Activated CD4-positive, CD25-positive, alpha-beta regulatory T cell treated with anti-CD3 and anti-CD28 coated beads, Interleukin-2, amount 50 U/mL, for 24 hours (primary cell): Measurements from ENCODE around the gene LSR.

ENCODE experiments used
- ATAC-seq, 2 donors: fragments of 150-1000 bp; cut with Tn5 transposase; one replicate each; pipeline ENCODE4 v1.10.0; 2021; ENCODE audit warnings: mild to moderate bottlenecking in 1 of 2, moderate library complexity in 1 of 2

The LSR gene

DNA sequence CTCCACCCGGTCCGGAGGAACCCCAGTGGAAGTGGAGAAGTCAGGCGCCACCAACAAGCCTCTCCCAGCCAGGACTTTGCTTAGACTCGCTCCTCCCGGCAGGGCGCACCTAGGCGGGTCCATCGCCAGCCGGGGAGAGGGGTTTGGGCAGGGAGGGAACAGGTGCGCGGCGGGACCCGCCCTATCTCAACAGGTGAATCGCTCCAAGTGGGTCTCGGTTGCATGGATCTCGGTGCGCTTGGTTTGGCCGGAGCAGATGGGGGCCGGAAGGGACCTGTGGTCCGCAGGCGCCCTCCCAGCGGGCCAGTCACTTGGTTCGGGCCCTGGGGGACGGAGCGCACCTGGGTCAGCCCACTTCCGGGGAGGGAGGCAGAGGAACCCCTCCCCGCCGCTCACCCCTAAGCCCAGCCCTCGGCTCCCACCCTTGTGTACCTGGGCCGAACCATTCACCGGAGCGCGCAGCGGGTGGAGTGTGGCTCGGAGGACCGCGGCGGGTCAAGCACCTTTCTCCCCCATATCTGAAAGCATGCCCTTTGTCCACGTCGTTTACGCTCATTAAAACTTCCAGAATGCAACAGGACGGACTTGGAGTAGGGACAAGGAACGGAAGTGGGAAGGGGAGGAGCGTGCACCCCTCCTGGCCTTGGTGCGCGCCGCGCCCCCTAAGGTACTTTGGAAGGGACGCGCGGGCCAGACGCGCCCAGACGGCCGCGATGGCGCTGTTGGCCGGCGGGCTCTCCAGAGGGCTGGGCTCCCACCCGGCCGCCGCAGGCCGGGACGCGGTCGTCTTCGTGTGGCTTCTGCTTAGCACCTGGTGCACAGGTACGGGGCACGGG lies at the start of gene LSR:
Gene LSR, plus strand, starts transcription at position 693 of the 836 bp plus-strand sequence. Its CDS starts 21 bp downstream, at position 714.
- peak; percentile 89 to 92 for ATAC-seq

DNA sequence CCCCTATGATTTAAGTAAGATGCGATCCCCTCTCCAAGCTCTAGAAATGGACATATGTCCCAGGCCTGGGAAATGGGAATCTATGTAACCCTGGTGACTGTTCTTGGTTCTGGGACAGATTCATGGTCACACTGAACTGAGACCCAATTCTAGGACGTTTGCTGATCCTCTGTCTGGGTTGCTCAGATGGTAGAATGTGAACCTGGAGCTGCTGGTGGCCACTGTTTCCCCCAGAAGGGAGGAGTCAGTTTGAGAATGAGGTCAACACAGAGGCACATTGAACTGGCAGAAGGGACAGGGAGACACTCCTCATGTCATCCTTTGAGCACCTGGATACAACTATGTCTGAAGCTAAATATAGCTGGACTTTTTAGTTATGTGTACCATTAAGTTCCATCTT lies 49.3 kb upstream of the LSR start:
- ATAC-seq: no peak

GRCh38 chr19:35202722-35203688 lies 45.8 kb upstream of the LSR start:
- ATAC-seq: peak; percentile 24 to 25

DNA sequence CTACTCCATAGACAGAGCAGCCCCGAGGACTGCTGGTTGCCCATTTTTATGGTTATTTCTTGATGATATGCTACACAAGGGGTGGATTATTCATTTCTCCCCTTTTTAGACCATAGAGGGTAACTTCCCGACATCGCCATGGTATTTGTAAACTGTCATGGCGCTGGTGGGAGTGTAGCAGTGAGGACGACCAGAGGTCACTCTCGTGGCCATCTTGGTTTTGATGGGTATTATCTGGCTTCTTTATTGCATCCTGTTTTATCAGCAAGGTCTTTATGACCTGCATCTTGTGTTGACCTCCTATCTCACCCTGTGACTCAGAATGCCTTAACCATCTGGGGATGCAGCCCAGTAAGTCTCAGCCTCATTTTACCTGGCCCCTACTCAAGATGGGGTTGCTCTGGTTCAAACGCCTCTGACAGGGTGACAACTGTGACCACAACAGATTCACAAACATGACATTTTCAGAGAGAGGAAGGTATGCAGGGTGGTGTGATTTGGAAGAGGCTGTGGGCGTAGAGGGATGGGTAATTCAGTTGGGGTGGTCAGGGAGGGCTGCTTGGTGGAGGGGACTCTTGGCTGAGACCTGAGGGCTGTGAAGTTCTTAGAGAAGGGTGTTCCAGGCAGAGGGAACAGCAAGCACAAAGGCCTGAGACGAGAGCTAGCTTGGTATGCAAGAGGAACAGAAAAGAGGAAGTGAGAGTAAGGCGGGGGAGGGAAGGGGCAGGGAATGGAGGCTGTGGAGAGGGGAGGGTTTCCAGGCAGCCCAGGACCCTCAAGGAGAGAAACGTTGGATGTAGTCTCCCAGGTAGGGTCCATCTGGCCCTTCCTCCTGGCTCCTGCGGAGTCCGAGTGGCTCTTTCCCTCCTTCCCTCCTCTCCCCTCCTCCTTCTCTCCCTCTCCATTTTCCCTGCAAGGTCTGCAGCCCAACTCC lies 43.7 kb upstream of the LSR start:
- peak in 1 of 2 donors; percentile 4 for ATAC-seq

- ATAC-seq: no peak
These were observed 43.0 kb upstream of the LSR start for GRCh38 chr19:35205733-35206323.

- ATAC-seq: peak; percentile 60 to 61
These were observed 42.4 kb upstream of the LSR start for GRCh38 chr19:35206379-35206778.

DNA sequence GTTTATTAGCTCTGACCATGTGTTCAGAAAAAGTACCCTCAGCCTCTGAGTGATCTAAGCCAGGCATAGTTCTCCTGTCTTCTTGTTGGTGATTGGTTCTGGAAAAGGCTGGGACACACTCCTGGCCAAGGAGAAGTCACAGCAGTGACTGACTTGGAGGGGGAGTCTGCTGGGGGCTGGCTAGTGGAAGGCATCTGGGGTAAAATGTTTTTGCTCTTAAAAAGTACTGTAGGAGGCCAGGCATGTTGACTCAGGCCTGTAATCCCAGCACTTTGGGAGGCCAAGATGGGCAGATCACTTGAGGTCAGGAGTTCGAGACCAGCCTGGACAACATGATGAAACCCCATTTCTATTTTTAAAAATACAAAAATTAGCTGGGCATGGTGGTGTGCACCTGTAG lies 41.9 kb upstream of the LSR start:
- ATAC-seq: no peak

GRCh38 chr19:35207391-35207871 lies 41.4 kb upstream of the LSR start:
- no peak for ATAC-seq

DNA sequence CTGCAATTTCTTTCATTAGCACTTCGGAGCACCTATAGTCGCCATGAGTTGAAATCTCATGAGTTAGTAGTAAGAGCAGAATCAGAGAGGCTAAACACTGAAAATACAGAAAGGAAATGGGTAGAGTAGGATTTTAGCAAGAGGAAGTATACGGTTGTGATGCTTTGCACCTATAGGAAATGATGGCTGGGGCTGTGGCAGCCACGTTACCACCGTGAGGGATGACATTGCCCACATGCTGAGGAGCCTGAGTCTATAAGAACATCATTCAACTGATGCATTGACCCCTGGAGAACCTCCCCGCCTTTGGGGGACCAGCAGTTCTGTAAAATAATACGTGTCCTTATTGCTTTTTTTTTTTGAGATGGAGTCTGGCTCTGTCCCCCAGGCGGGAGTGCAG lies 40.7 kb upstream of the LSR start:
- no peak for ATAC-seq

DNA sequence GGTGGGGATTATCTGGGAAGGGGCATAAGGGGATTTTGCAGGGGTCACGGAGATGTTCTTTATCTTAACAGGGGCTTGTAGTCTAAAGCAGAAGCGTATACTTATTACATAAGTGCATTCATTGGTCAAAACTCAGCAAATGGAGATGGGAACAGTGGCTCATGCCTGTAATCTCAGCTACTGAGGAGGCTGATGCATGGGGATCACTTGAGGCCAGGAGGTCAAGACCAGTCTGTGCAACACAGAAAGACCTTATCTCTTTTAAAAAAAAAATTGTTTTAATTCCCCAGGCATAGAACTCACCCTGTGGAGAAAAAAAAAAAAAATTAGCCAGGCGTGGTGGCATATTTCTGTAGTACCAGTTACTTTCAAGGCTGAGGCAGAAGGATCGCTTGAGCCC lies 39.2 kb upstream of the LSR start:
- ATAC-seq: no peak

- no peak for ATAC-seq
These were observed 37.1 kb upstream of the LSR start for GRCh38 chr19:35211545-35212230.

DNA sequence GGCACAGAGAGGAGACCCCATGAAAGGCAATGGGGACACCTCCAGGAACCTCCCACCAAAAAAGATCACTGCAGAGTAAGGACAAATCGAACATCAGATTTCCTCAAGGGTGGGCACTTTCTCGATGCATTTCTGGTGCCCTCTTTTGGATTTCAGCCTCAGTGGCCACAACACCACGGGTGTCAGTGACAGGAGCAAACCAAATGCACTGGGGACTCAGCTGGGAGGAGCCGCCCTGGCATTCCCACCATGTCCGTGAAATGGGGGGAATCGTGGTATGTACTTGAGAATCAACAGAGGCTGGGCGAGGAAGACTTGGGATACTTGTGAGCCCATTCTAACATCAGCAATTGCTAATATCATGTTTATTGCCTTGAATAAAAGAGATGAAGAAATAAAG lies 36.6 kb upstream of the LSR start:
- ATAC-seq: no peak

GRCh38 chr19:35213663-35214632 lies 34.9 kb upstream of the LSR start:
- ATAC-seq: peak; percentile 78 to 81

DNA sequence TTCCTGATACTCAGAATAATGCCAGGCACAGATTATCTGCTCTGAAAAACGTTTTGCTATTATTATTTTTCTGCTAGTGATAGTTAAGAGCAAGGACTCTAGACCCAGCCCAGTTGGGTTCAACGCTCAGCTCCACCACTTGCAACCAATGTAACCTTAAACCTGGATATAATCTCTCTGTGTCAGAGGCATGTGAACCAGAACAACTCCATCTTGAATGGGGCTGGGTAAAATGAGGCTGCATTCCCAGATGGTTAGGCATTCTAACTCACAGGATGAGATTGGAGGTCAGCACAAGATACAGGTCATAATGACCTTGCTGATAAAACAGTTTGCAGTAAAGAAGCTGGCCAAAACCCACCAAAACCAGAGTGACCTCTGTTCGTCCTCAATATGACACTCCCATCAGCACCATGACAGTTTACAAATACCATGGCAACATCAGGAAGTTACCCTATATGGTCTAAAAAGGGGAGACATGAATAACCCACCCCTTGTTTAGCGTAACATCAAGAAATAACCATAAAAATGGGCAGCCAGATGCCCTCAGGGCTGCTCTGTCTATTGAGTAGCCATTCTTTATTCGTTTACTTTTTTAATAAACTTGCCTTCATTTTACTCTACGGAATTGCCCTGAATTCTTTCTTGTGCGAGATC lies 33.9 kb upstream of the LSR start:
- no peak for ATAC-seq

DNA sequence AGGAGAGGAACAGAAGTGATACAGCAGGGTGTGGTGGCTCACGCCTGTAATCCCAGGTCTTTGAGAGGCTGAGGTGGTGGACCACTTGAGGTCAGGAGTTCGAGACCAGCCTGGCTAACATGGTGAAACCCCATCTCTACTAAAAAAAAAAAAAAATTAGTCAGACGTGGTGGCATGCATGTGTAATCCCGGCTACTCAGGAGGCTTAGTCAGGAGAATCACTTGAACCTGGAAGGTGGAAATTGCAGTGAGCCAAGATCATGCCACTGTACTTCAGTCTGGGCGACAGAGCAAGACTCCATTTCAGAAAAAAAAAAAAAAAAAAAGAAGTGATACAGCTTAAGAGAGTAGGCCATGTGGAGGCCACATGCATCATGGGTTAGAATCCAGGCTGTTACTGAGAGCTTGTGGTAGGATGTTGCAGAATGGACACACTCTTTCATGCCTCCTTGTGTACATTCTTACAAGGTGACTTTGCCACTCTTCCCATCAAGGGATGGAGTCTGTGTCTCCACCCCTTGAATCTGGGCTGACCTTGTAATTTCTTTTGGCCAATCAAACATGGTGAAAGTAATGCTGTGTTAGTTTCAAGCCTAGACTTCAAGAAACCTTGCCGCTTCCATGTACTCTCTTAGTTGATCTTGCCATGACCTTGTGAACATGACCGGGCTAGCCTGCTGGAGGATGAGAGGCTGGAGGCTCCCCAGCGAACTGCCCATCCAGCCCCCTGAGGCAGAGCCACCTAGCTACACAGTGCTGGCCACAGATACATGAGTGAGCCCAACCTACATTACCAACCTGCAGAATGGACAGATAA lies 32.6 kb upstream of the LSR start:
- no peak for ATAC-seq

DNA sequence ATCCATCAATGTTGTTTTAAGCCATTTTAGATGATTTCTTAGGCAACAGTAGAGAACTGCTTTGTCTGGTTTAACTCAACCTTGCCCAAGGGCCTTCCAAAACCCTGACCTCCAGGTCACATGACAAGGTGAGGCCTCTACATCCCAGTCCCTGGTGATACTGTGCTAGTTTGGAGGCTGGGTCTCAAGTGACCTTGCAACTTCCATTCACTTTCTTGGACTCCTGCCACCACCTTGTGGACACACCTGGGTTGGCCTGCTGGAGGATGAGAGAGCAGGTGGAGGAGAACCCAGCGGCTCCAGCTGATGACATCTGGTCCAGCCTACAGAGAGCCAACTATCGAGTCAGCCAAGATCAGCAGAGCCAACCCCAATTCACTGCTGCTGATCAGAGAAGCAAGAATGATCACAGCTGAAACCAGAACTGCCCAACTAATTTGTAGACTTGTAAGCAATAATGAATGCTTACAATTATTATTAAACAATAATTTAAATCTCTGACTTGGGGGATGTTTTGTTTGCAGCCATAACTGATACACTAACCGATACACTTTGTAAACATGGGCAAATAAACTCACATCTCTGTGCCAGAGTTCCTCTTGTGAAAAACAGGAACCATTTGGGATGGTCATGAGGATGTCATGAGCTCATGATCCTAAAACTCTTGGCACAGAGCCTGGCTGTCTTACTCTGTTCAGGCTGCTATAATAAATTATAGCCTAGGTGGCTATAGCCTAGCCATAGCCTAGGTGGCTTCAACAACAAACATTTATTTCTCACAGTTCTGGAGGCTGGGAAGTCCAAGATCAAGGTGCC lies 31.8 kb upstream of the LSR start:
- ATAC-seq: no peak

- ATAC-seq: no peak
These were observed 31.2 kb upstream of the LSR start for GRCh38 chr19:35217649-35217990.

- ATAC-seq: no peak
These were observed 29.8 kb upstream of the LSR start for GRCh38 chr19:35219008-35219407.
